Tibial nerve (tissue), 4 donors: ENCODE results near the gene ZNF853. TPM values are rescaled to one million over a fixed set of nuclear protein-coding genes. Genes with fewer than 3 reads are reported as not detected.

Source experiments
- DNase-seq, 2 donors: peaks; one replicate each; pipeline ENCODE4 v3.0.0-alpha.2; 2019; ENCODE audit warnings: low spot score in 2 of 2
- H3K27ac ChIP-seq, 4 donors: fragments of 200-600 bp; sonication (generic) in 3 of 4; one replicate each; pipeline ENCODE4 v1.5.1; 2017 to 2019; ENCODE audit warnings: mild to moderate bottlenecking in 1 of 4
- H3K27me3 ChIP-seq, 2 donors: fragments of 200-600 bp; sonication (generic) in 1 of 2; one replicate each; pipeline versions ENCODE4 v1.5.1 to v1.6.0; 2017 to 2019
- H3K36me3 ChIP-seq, 3 donors: fragments of 200-600 bp; sonication (generic); one replicate each; pipeline ENCODE4 v1.5.1; 2018 to 2019
- H3K4me1 ChIP-seq, 4 donors: fragments of 200-600 bp; sonication (generic) in 3 of 4; one replicate each; pipeline ENCODE4 v1.5.1; 2017 to 2019
- H3K4me3 ChIP-seq, 4 donors: fragments of 200-600 bp; sonication (generic) in 3 of 4; one replicate each; pipeline ENCODE4 v1.5.1; 2017 to 2019; ENCODE audit warnings: mild to moderate bottlenecking in 1 of 4, moderate library complexity in 1 of 4
- H3K9me3 ChIP-seq, 4 donors: fragments of 200-600 bp; sonication (generic) in 3 of 4; one replicate each; pipeline ENCODE4 v1.5.1; 2017 to 2019
- CTCF ChIP-seq, 5 experiments: fragments of 200-600 bp in 3 of 5; fragments of 450-650 bp in 2 of 5; sonication (generic) in 3 of 5; IDR thresholded peaks; one replicate each; pipeline ENCODE4 v1.5.1; 2016 to 2019; ENCODE audit warnings: antibody characterized with exemption in 5 of 5, mild to moderate bottlenecking in 3 of 5, moderate library complexity in 2 of 5
- EP300 ChIP-seq, 2 donors: sonication (generic); formaldehyde crosslinking; IDR thresholded peaks; one replicate each; pipeline ENCODE4 v1.6.1; 2017; ENCODE audit warnings: antibody characterized with exemption in 2 of 2, mild to moderate bottlenecking in 1 of 2
- POLR2A ChIP-seq, 2 donors: fragments of 450-650 bp; IDR thresholded peaks; one replicate each; pipeline ENCODE4 v1.6.1; 2017; ENCODE audit warnings: antibody characterized with exemption in 2 of 2, mild to moderate bottlenecking in 2 of 2, moderate library complexity in 2 of 2
- WGBS, 2 donors: methylation state at CpG; one replicate each; pipeline ENCODE4 v1.1.5; 2018; 5-methylcytosine and 5-hydroxymethylcytosine counted together
- total RNA-seq, 4 donors: library from RNA; depleted of rRNA; stranded (reverse); fragments of >200 nt; gene quantifications; one replicate each; pipeline ENCODE4 v1.1.0, GENCODE V29; 2016

ZNF853 gene
- total RNA-seq, 4 donors from 2014 or later, result 8.2 to 18.2 (median 12.7) TPM

DNA sequence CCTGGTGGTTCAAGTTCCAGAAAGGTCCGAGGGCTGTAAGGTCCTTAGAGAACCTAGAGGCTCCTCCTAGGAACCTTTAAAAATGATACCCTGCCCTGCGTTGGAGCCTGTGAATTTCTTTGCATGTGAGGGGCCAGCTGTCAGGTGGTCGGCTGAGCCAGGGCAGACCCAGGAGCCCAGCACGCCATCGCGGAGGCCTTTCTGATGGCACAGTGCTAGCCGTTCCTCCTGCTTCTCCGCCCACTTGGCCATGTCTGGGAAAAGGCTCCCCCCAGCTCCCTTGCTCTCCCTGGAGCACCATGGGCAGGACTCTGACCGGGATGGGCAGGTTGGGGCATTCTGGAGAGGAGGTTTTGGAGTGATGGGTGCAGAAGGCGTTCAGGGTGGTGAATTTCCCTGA lies 29.3 kb downstream of the ZNF853 start:
- peaks cover 0 to 100% (median 0%) of the 10 kb centered on the region in 3 donors for H3K36me3 ChIP-seq

DNA sequence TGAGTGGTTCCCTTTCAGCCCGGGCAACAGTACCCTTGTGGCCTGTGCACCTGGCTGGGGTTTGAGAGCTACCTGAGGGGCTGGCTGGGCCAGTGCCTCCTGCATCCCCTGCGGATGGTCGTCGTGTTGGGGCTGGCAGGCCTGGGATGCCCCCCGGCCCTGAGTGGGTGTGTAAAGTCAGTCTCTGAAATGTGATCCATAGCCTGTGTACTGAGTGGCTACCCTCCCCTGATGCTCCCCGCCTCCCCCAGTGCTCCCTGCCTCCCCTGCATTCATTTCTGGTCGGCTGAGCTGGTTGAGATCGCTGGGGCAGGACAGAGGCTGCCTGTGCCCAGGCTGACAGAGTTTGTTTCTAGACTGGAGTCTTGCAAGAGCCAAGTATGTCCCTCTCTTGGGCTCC lies 31.1 kb downstream of the ZNF853 start:
- H3K4me1 ChIP-seq, result no peaks in the 10 kb centered on the region
- no peaks in the 10 kb centered on the region for H3K27me3 ChIP-seq
- WGBS, 2 donors, result 46 to 49% methylated on average over 3 to 4 of the region's 8 CpGs
- H3K27ac ChIP-seq, result no peak overlapping the region
- H3K9me3 ChIP-seq, result peaks cover 0 to 1% (median 0%) of the 10 kb centered on the region in 4 donors
- peaks cover 0 to 100% (median 0%) of the 10 kb centered on the region in 3 donors for H3K36me3 ChIP-seq
- DNase-seq, result no peak
- TF ChIP-seq POLR2A (IDR thresholded peaks at IDR 0.05), result no peak
- no peak for TF ChIP-seq EP300 (IDR thresholded peaks at IDR 0.05)
- TF ChIP-seq CTCF (IDR thresholded peaks at IDR 0.05), result no peak
- H3K4me3 ChIP-seq, result no peak overlapping the region

More for the DNA sequence above, 29.3 kb downstream of the ZNF853 start:
- no peaks in the 10 kb centered on the region for H3K27me3 ChIP-seq
- 93 to 97% methylated on average over 10 of the region's 10 CpGs for WGBS, 2 donors
- DNase-seq, result no peak
- TF ChIP-seq EP300 (IDR thresholded peaks at IDR 0.05) (no peak), CTCF (IDR thresholded peaks at IDR 0.05) (no peak), POLR2A (IDR thresholded peaks at IDR 0.05) (no peak)
- no peak overlapping the region for H3K27ac ChIP-seq
- H3K4me3 ChIP-seq, result no peak overlapping the region
- peaks cover 0 to 17% (median 0%) of the 10 kb centered on the region in 4 donors for H3K4me1 ChIP-seq
- no peaks in the 10 kb centered on the region for H3K9me3 ChIP-seq

DNA sequence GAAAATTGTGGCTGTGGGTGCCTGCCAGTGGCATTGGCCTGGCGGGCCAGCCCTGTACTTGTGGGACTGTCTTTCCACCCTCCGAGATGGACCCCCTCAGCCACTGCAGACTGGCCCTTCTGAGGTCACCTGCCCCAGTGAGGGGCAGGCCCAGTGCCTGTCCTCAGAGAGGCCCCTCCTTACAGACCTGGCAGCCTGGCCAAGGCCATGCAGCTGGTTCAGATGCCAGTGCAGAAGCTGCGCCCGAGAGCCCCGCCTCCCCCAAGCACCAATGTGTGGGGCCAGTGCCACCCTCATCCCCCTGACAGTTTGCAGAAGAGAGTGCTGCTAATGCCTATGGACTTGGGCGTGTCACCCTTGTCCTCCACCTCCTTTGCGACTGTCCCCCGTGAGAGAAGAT lies 31.7 kb downstream of the ZNF853 start:
- Histone ChIP-seq H3K36me3 (peaks cover 0 to 100% (median 0%) of the 10 kb centered on the region in 3 donors), H3K9me3 (peaks cover 0 to 7% (median 0%) of the 10 kb centered on the region in 4 donors), H3K4me1 (no peaks in the 10 kb centered on the region), H3K27me3 (no peaks in the 10 kb centered on the region), H3K4me3 (no peak overlapping the region), H3K27ac (no peak overlapping the region)
- DNase-seq, result no peak
- TF ChIP-seq POLR2A (IDR thresholded peaks at IDR 0.05), result no peak
- TF ChIP-seq CTCF (IDR thresholded peaks at IDR 0.05), result no peak
- TF ChIP-seq EP300 (IDR thresholded peaks at IDR 0.05), result no peak
- WGBS, 2 donors, result 84 to 92% methylated on average over 8 of the region's 8 CpGs

DNA sequence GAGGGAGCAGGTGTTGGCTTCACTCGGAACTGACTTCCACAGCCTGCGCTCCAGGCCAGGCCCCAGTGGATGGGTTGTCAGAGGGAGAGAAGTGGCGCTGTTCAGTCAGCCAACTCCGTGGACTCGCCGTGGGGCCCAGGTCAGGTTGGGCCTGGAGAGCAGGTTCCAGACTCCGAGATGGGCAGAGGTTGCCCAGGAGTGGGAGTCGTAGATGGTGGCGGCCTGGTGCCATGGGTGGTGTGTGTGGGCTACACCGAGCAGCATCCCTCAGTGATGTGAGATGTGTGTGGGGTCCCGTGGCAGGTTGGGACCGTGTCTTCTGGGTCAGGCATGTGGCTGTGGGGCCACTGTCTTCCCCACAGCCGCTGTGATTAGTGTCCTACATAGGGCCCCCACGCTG lies 32.1 kb downstream of the ZNF853 start:
- Histone ChIP-seq H3K4me3 (no peak overlapping the region), H3K27me3 (no peaks in the 10 kb centered on the region), H3K27ac (no peak overlapping the region), H3K36me3 (peaks cover 4 to 100% (median 4%) of the 10 kb centered on the region in 3 donors), H3K9me3 (peaks cover 0 to 12% (median 0%) of the 10 kb centered on the region in 4 donors), H3K4me1 (no peaks in the 10 kb centered on the region)
- 92 to 93% methylated on average over 14 of the region's 14 CpGs for WGBS, 2 donors
- TF ChIP-seq EP300 (IDR thresholded peaks at IDR 0.05) (no peak), CTCF (IDR thresholded peaks at IDR 0.05) (no peak), POLR2A (IDR thresholded peaks at IDR 0.05) (no peak)
- DNase-seq, result no peak

DNA sequence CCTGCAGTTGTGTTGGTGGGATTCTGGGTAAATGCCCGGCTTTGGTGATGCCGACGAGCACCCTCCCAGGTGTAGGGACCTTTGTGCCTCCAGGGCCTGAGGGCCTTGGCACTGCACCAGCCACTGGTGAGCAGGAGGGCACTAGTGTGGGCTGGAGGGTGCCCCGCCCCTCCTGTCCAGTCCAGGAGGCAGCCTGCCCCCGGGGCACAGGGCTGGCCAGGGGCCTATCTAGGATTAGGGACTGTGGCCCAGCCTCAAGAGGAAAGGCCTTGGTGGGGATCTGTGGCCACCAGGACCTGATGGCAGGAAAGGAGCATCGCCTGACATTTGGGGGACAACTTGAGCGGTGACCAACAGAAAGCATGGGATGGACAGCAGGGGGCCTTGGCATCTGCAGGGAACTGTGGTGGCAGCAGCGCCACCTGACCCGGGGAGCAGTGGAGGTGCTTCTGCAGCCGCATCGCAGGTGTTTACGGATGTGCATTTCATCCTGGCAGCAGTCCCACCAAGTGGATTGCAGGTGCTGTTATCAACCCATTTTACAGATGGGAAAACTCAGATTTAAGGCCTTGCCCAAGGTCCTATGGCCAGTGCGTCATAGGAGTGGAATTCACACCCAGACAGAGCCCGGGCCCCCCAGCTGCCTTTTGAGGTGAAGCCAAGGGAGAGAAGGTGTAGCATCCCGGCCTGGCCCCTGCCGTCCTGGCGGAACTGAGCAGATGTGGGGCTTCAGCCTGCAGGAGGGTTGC lies 32.8 kb downstream of the ZNF853 start:
- WGBS, 2 donors, result 76 to 94% methylated on average over 12 to 15 of the region's 17 CpGs
- Histone ChIP-seq H3K27ac (no peak overlapping the region), H3K27me3 (no peaks in the 10 kb centered on the region), H3K36me3 (peaks cover 5 to 100% (median 7%) of the 10 kb centered on the region in 3 donors), H3K4me3 (no peak overlapping the region), H3K9me3 (peaks cover 0 to 18% (median 0%) of the 10 kb centered on the region in 4 donors), H3K4me1 (no peaks in the 10 kb centered on the region)
- no peak for DNase-seq
- TF ChIP-seq CTCF (IDR thresholded peaks at IDR 0.05), result no peak
- no peak for TF ChIP-seq POLR2A (IDR thresholded peaks at IDR 0.05)
- no peak for TF ChIP-seq EP300 (IDR thresholded peaks at IDR 0.05)
